OCI-LY1 (cell line): Measurements from ENCODE around the gene C2CD2L.

ENCODE experiments used
- H2AFZ ChIP-seq: fragments of 200-600 bp; sonication (generic), shearing (Covaris generic); 2 replicates; pipeline ENCODE4 v1.6.0; 2014; ENCODE audit warnings: antibody characterized with exemption, mild to moderate bottlenecking, low read length
- H3F3A ChIP-seq: fragments of 200-600 bp; sonication (generic), shearing (Covaris generic); 2 replicates; pipeline ENCODE4 v1.6.0; 2014; ENCODE audit warnings: mild to moderate bottlenecking, antibody characterized with exemption, low read length, moderate library complexity; ENCODE audit not compliant: insufficient read depth
- H3K27ac ChIP-seq: fragments of 200-600 bp; sonication (generic); 2 replicates; pipeline ENCODE4 v1.5.1; 2014; ENCODE audit warnings: low read length, mixed run types, mild to moderate bottlenecking, low read depth; ENCODE audit not compliant: poor library complexity, severe bottlenecking
- H3K27me3 ChIP-seq: fragments of 200-600 bp; sonication (generic); 2 replicates; pipeline ENCODE4 v1.6.0; 2014; ENCODE audit warnings: antibody characterized with exemption, mild to moderate bottlenecking, low read length, moderate library complexity; ENCODE audit not compliant: insufficient read depth
- H3K36me3 ChIP-seq: fragments of 200-600 bp; sonication (generic); 2 replicates; pipeline ENCODE4 v1.6.1; 2014; ENCODE audit warnings: mild to moderate bottlenecking, antibody characterized with exemption, low read length, moderate library complexity, mixed read lengths; ENCODE audit not compliant: insufficient read depth
- H3K4me1 ChIP-seq: fragments of 200-600 bp; sonication (generic); 2 replicates; pipeline ENCODE4 v1.5.1; 2014; ENCODE audit warnings: mild to moderate bottlenecking, low read length, moderate library complexity; ENCODE audit not compliant: insufficient read depth, severe bottlenecking
- H3K4me2 ChIP-seq: fragments of 200-600 bp; sonication (generic), shearing (Covaris generic); 2 replicates; pipeline ENCODE4 v1.6.1; 2014; ENCODE audit warnings: low read length
- H3K4me3 ChIP-seq: fragments of 200-600 bp; sonication (generic); 2 replicates; pipeline ENCODE4 v1.5.1; 2014; ENCODE audit warnings: low read length, low read depth, mild to moderate bottlenecking, mixed read lengths; ENCODE audit not compliant: poor library complexity, severe bottlenecking
- H3K79me2 ChIP-seq: fragments of 200-600 bp; shearing (Covaris generic); 2 replicates; pipeline ENCODE4 v1.6.1; 2016; ENCODE audit warnings: mixed run types, low read length, mixed read lengths; ENCODE audit not compliant: insufficient read depth
- H3K9ac ChIP-seq: fragments of 200-600 bp; sonication (generic), shearing (Covaris generic); 2 replicates; pipeline ENCODE4 v1.6.1; 2014; ENCODE audit warnings: mild to moderate bottlenecking, low read length, mixed read lengths
- H3K9me2 ChIP-seq: fragments of 200-600 bp; sonication (generic), shearing (Covaris generic); 2 replicates; pipeline ENCODE4 v1.6.1; 2014; ENCODE audit warnings: low read depth, mild to moderate bottlenecking, low read length, mixed read lengths
- H3K9me3 ChIP-seq: fragments of 200-600 bp; shearing (Covaris generic); 2 replicates; pipeline ENCODE4 v1.6.1; 2014; ENCODE audit warnings: low read length, mixed read lengths
- H4K20me1 ChIP-seq: fragments of 200-600 bp; sonication (generic), shearing (Covaris generic); 2 replicates; pipeline ENCODE4 v1.6.0; 2016; ENCODE audit warnings: mild to moderate bottlenecking, low read length; ENCODE audit not compliant: insufficient read depth
- CTCF ChIP-seq: fragments of 200-600 bp; sonication (generic), shearing (Covaris generic); IDR thresholded peaks from 2 replicates; pipeline ENCODE4 v1.5.1; 2017; ENCODE audit warnings: mild to moderate bottlenecking, antibody characterized with exemption, low read length, moderate library complexity, mixed read lengths
- EZH2 ChIP-seq: fragments of 200-600 bp; sonication (generic), shearing (Covaris generic); IDR thresholded peaks from 2 replicates; pipeline ENCODE4 v1.8.0; 2017; ENCODE audit warnings: borderline replicate concordance, mixed run types, mild to moderate bottlenecking, antibody characterized with exemption, low read length, moderate library complexity, mixed read lengths

C2CD2L gene

GRCh38 chr11:119145551-119145950 is 38.4 kb downstream of the C2CD2L start:
- Histone ChIP-seq H4K20me1 (no peaks in the 10 kb centered on the region), H3K4me2 (no peak overlapping the region), H3K9ac (no peak overlapping the region), H3K9me2 (no peaks in the 10 kb centered on the region), H3F3A (no peaks in the 10 kb centered on the region), H3K4me3 (no peak overlapping the region), H3K9me3 (no peaks in the 10 kb centered on the region), H2AFZ (no peak overlapping the region), H3K36me3 (no peaks in the 10 kb centered on the region), H3K4me1 (peaks cover 13% of the 10 kb centered on the region), H3K27me3 (peaks cover 13% of the 10 kb centered on the region), H3K27ac (no peak overlapping the region), H3K79me2 (no peaks in the 10 kb centered on the region)
- TF ChIP-seq CTCF (no peak), EZH2 (no peak)

- Histone ChIP-seq H3K27ac (no peak overlapping the region), H3K9me3 (no peaks in the 10 kb centered on the region), H3K4me1 (peaks cover 13% of the 10 kb centered on the region), H3K4me3 (no peak overlapping the region), H3F3A (no peaks in the 10 kb centered on the region), H3K9me2 (no peaks in the 10 kb centered on the region), H3K4me2 (no peak overlapping the region), H2AFZ (no peak overlapping the region), H3K79me2 (no peaks in the 10 kb centered on the region), H3K27me3 (peaks cover 10% of the 10 kb centered on the region; the same call in 1 of the 2 replicates), H3K36me3 (no peaks in the 10 kb centered on the region), H4K20me1 (no peaks in the 10 kb centered on the region), H3K9ac (no peak overlapping the region)
- no peak for TF ChIP-seq CTCF
- no peak for TF ChIP-seq EZH2
Observed at GRCh38 chr11:119147604-119148333, 40.6 kb downstream of the C2CD2L start.

- H3K4me3 ChIP-seq = peak overlapping the region; percentile 47
- peaks cover 10% of the 10 kb centered on the region; the same call in 1 of the 2 replicates for H3K27me3 ChIP-seq
- H3K9ac ChIP-seq = no peak overlapping the region; the same call in 1 of the 2 replicates
- H3K4me2 ChIP-seq = peak overlapping the region; percentile 46
- H4K20me1 ChIP-seq = no peaks in the 10 kb centered on the region
- H2AFZ ChIP-seq = no peak overlapping the region
- H3F3A ChIP-seq = no peaks in the 10 kb centered on the region
- H3K27ac ChIP-seq = no peak overlapping the region
- H3K36me3 ChIP-seq = no peaks in the 10 kb centered on the region
- H3K9me3 ChIP-seq = no peaks in the 10 kb centered on the region
- no peaks in the 10 kb centered on the region for H3K9me2 ChIP-seq
- H3K79me2 ChIP-seq = no peaks in the 10 kb centered on the region
- TF ChIP-seq EZH2 (no peak), CTCF (no peak)
- H3K4me1 ChIP-seq = peaks cover 13% of the 10 kb centered on the region
Observed at GRCh38 chr11:119148720-119149017, 41.5 kb downstream of the C2CD2L start.
